ENCODE measurements around the gene NLGN3. TPM values are rescaled to one million over a fixed set of nuclear protein-coding genes. Genes with fewer than 3 reads are reported as not detected.

Gene NLGN3
- total and polyA plus RNA-seq, 2 donors (not counting 3 experiments of a cell fraction or from before 2014, with no cell fraction given): 0.37 to 0.40 TPM

DNA sequence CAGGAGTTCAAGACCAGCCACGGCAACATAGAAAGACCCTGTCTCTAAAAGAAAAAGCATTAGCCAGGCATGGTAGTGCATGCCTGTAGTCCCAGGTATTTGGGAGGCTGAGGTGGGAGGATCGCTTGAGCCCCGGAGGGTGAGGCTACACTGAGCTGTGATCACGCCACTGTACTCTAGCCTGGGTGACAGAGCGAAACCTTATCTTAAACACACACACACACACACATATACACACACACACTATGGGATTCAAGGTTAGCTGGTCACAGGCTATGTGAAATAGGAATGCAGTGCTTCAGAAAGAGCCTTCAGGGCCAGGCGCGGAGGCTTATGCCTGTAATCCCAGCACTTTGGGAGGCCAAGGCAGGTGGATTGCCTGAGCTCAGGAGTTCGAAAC lies 23.5 kb downstream of the NLGN3 start:
- Histone ChIP-seq H3K4me3 (replicated peaks in 1 of 3; ENCODE audit: insufficient read depth in 1 of 3, low read depth in 1 of 3, low read length in 3 of 3) (no peak overlapping the region), H3K4me1 (ENCODE audit: control insufficient read depth, extremely low read depth, insufficient read depth, low read length) (no peaks in the 10 kb centered on the region), H3K79me2 (ENCODE audit: control insufficient read depth, insufficient read depth, low read length) (no peaks in the 10 kb centered on the region), H3K4me2 (ENCODE audit: insufficient read depth, low read length) (no peak overlapping the region), H4K20me1 (replicated peaks; ENCODE audit: control insufficient read depth, extremely low read depth, insufficient read depth, low read length) (no peaks in the 10 kb centered on the region), H2AFZ (ENCODE audit: low read depth, low read length) (no peak overlapping the region), H3K9ac (replicated peaks; ENCODE audit: extremely low read depth, insufficient read depth, low read length) (no peak overlapping the region), H3K9me1 (replicated peaks; ENCODE audit: control insufficient read depth, extremely low read depth, insufficient read depth, low read length) (no peaks in the 10 kb centered on the region), H3K9me3 (replicated peaks; ENCODE audit: control insufficient read depth, insufficient read depth, low read length) (no peaks in the 10 kb centered on the region), H3K27me3 (ENCODE audit: control insufficient read depth in 2 of 2, insufficient read depth in 2 of 2, low read length in 2 of 2) (peaks cover 0 to 2% of the 10 kb centered on the region in 2 experiments), H3K36me3 (ENCODE audit: control insufficient read depth in 2 of 2, extremely low read depth in 1 of 2, insufficient read depth in 2 of 2, low read length in 2 of 2) (no peaks in the 10 kb centered on the region), H3K27ac (ENCODE audit: insufficient read depth, low read depth, low read length) (no peak overlapping the region)
- dilution Hi-C loops (cut with MboI; ENCODE audit: extremely low pct_ligation_motif_present, low sequenced_read_pairs): no loop called here
- BruUV-seq (replicated peaks): no TSS peak
- FAIRE-seq: no peak
- intact Hi-C loops (cut with micrococcal nuclease): no loop called here
- no peak for DNase-seq (ENCODE audit: low read depth, low spot score)
- ChIA-PET POLR2A (no interaction called here), CTCF (no interaction called here)
- TF ChIP-seq POLR2AphosphoS5 (IDR thresholded peaks at IDR 0.05; ENCODE audit: insufficient read depth, low read depth, low read length): no peak
- TF ChIP-seq MYC (IDR thresholded peaks at IDR 0.05; ENCODE audit: low read depth, low read length): no peak
- TF ChIP-seq, protein P1, sequence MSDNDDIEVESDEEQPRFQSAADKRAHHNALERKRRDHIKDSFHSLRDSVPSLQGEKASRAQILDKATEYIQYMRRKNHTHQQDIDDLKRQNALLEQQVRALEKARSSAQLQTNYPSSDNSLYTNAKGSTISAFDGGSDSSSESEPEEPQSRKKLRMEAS (IDR thresholded peaks at IDR 0.05; ENCODE audit: insufficient read depth, insufficient read length): no peak
- TF ChIP-seq EZH2 (IDR thresholded peaks at IDR 0.05; ENCODE audit: borderline replicate concordance, low read depth, low read length, severe bottlenecking): no peak
- no peak for TF ChIP-seq GATA2 (IDR thresholded peaks at IDR 0.05; ENCODE audit: insufficient read depth, insufficient read length, low read depth, low read length)
- no peak for TF ChIP-seq FOS (IDR thresholded peaks at IDR 0.05; ENCODE audit: borderline replicate concordance, insufficient read depth, low read length)
- no peak for TF ChIP-seq POLR2A (IDR thresholded peaks at IDR 0.05; ENCODE audit: low read depth, low read length)
- TF ChIP-seq, protein P2, sequence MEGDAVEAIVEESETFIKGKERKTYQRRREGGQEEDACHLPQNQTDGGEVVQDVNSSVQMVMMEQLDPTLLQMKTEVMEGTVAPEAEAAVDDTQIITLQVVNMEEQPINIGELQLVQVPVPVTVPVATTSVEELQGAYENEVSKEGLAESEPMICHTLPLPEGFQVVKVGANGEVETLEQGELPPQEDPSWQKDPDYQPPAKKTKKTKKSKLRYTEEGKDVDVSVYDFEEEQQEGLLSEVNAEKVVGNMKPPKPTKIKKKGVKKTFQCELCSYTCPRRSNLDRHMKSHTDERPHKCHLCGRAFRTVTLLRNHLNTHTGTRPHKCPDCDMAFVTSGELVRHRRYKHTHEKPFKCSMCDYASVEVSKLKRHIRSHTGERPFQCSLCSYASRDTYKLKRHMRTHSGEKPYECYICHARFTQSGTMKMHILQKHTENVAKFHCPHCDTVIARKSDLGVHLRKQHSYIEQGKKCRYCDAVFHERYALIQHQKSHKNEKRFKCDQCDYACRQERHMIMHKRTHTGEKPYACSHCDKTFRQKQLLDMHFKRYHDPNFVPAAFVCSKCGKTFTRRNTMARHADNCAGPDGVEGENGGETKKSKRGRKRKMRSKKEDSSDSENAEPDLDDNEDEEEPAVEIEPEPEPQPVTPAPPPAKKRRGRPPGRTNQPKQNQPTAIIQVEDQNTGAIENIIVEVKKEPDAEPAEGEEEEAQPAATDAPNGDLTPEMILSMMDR (IDR thresholded peaks at IDR 0.05; ENCODE audit: extremely low read depth in 1 of 2, insufficient read depth in 1 of 2, low read depth in 1 of 2, low read length in 2 of 2): no peak
